CD4-positive, alpha-beta T cell treated with Interleukin-4 for 1 hour (primary cell): Measurements from ENCODE around the gene GTPBP8.

Experiments used
- DNase-seq, 2 donors: peaks; one replicate each; pipeline ENCODE4 v3.0.0-alpha.2; 2020 to 2022

The GTPBP8 gene

GRCh38 chr3:112990672-112991602 lies at the start of gene GTPBP8:
Gene GTPBP8 (plus strand): TSS chr3:112990984. CDS start chr3:112991000, 16 bp downstream.
- DNase-seq, result peak; percentile 88 to 89

- no peak for DNase-seq
Observed at GRCh38 chr3:112948346-112948838, 42.4 kb upstream of the GTPBP8 start.

GRCh38 chr3:112956351-112956750 lies 34.4 kb upstream of the GTPBP8 start:
- DNase-seq, result no peak

- DNase-seq, result no peak
Observed at GRCh38 chr3:112958811-112959560, 31.8 kb upstream of the GTPBP8 start.

- no peak for DNase-seq
Observed at GRCh38 chr3:112963683-112964082, 27.1 kb upstream of the GTPBP8 start.

- DNase-seq, result no peak
Observed at GRCh38 chr3:112965656-112966055, 25.1 kb upstream of the GTPBP8 start.

- no peak for DNase-seq
Observed at GRCh38 chr3:112966633-112967032, 24.2 kb upstream of the GTPBP8 start.

- no peak for DNase-seq
Observed at GRCh38 chr3:112967425-112967824, 23.4 kb upstream of the GTPBP8 start.

- no peak for DNase-seq
Observed at GRCh38 chr3:112967828-112968227, 23.0 kb upstream of the GTPBP8 start.

- no peak for DNase-seq
Observed at GRCh38 chr3:112972158-112972557, 18.6 kb upstream of the GTPBP8 start.

- peak; percentile 42 to 69 for DNase-seq
Observed at GRCh38 chr3:112973325-112974177, 17.2 kb upstream of the GTPBP8 start.

GRCh38 chr3:112974178-112974517 lies 16.6 kb upstream of the GTPBP8 start:
- DNase-seq, result no peak

- DNase-seq, result peak; percentile 61 to 79
Observed at GRCh38 chr3:112974894-112975293, 15.9 kb upstream of the GTPBP8 start, which contains the start of gene CD200R1. Gene CD200R1 (minus strand): TSS chr3:112975103. CDS start chr3:112974857, 246 bp downstream.

GRCh38 chr3:112976001-112976400 lies 14.8 kb upstream of the GTPBP8 start:
- no peak for DNase-seq

- DNase-seq, result no peak
Observed at GRCh38 chr3:112976953-112977352, 13.8 kb upstream of the GTPBP8 start.

GRCh38 chr3:112979244-112979832 lies 11.4 kb upstream of the GTPBP8 start:
- DNase-seq, result peak in 1 of 2 donors; percentile 76

GRCh38 chr3:112980080-112980479 lies 10.7 kb upstream of the GTPBP8 start:
- no peak for DNase-seq

- DNase-seq, result no peak
Observed at GRCh38 chr3:112982710-112983109, 8.1 kb upstream of the GTPBP8 start.

GRCh38 chr3:112984485-112984884 lies 6.3 kb upstream of the GTPBP8 start:
- peak in 1 of 2 donors; percentile 50 for DNase-seq

- no peak for DNase-seq
Observed at GRCh38 chr3:112987710-112988334, 3.0 kb upstream of the GTPBP8 start.

GRCh38 chr3:112995800-112996199 lies 5.0 kb downstream of the GTPBP8 start:
- DNase-seq, result no peak

GRCh38 chr3:113000691-113001090 lies 9.9 kb downstream of the GTPBP8 start:
- no peak for DNase-seq
